Body of pancreas (tissue), 4 donors: ENCODE measurements around the gene MTA1. TPM values are rescaled to one million over a fixed set of nuclear protein-coding genes. Genes with fewer than 3 reads are reported as not detected.

Source experiments
- ATAC-seq: fragments of 150-250 bp; one replicate; pipeline ENCODE4 v1.9.1; 2016
- DNase-seq, 4 donors: peaks; one replicate each; pipeline ENCODE4 v3.0.0-alpha.2; 2019
- H3K27ac ChIP-seq, 4 donors: fragments of 200-600 bp; sonication (generic); 1 replicate in 3 of 4; 2 replicates in 1 of 4; pipeline versions ENCODE4 v1.5.1 to v1.6.1; 2016 to 2019; ENCODE audit warnings: mild to moderate bottlenecking in 1 of 4, mixed read lengths in 1 of 4, moderate library complexity in 1 of 4
- H3K27me3 ChIP-seq, 2 donors: fragments of 200-600 bp; sonication (generic); one replicate each; pipeline ENCODE4 v1.6.0; 2016; ENCODE audit warnings: mild to moderate bottlenecking in 1 of 2
- H3K36me3 ChIP-seq, 2 donors: fragments of 200-600 bp; sonication (generic); replicated peaks in 1 of 2; 2 replicates each; pipeline ENCODE4 v1.5.1; 2016; ENCODE audit warnings: low read depth in 2 of 2; ENCODE audit not compliant: insufficient read depth in 1 of 2
- H3K4me1 ChIP-seq: fragments of 200-600 bp; sonication (generic); one replicate; pipeline ENCODE4 v1.6.0; 2016
- H3K4me3 ChIP-seq, 2 donors: fragments of 200-600 bp; sonication (generic); 1 replicate in 1 of 2; 2 replicates in 1 of 2; pipeline ENCODE4 v1.5.1; 2016 to 2019
- H3K9me3 ChIP-seq, 3 donors: fragments of 200-600 bp; sonication (generic); 1 replicate in 2 of 3; 2 replicates in 1 of 3; pipeline ENCODE4 v1.5.1; 2016
- POLR2A ChIP-seq, 3 donors: fragments of 450-650 bp; IDR thresholded peaks; one replicate each; pipeline ENCODE4 v1.6.1; 2016; ENCODE audit warnings: antibody characterized with exemption in 3 of 3, mild to moderate bottlenecking in 2 of 3
- WGBS, 2 donors: methylation state at CpG; one replicate each; pipeline ENCODE4 v1.1.5; 2017; 5-methylcytosine and 5-hydroxymethylcytosine counted together
- intact Hi-C: fragments of 100-400 bp; cut with DNase I; formaldehyde crosslinking; loops from one replicate; pipeline ENCODE4 v1.15.1; 2023
- total RNA-seq, 2 donors: library from RNA; depleted of rRNA; stranded (reverse); fragments of >200 nt; gene quantifications; one replicate each; pipeline ENCODE4 v1.1.0, GENCODE V29; 2016
- TF ChIP-seq, protein P1 (sequence below), 7 experiments: fragments of 450-650 bp in 4 of 7; fragments of 200-600 bp in 3 of 7; sonication (generic) in 3 of 7; IDR thresholded peaks; one replicate each; pipeline ENCODE4 v1.5.1; 2016 to 2019; ENCODE audit warnings: antibody characterized with exemption in 7 of 7

Gene MTA1
- total RNA-seq, 2 donors from 2014 or later = 69.8 to 92.6 TPM

DNA sequence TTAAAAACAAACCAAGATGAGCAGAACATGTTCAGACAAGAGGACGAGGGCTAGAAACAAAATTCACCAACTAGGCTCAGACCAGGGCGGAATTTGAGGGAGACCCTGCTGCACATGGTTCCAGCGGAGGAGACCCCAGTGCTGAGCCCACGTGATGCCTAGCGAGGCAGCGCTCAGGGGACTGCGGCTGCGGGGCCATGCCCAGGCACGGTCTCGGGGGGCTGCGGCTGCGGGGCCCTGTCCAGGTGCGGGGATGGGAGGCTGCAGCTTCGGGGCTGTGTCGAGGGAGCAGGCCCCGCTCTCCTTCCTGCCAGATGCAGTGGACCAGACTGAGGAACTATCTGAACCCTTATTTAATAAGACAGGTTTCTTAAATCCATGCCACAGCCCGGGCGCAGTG lies 42.3 kb downstream of the MTA1 start:
- DNase-seq (no peak), ATAC-seq (no peak)
- Histone ChIP-seq H3K4me1 (no peaks in the 10 kb centered on the region), H3K36me3 (peaks cover 0 to 16% of the 10 kb centered on the region in 2 donors), H3K27ac (no peak overlapping the region), H3K4me3 (no peak overlapping the region), H3K9me3 (no peaks in the 10 kb centered on the region), H3K27me3 (no peaks in the 10 kb centered on the region)
- WGBS, 2 donors = 95 to 98% methylated on average over 9 to 18 of the region's 18 CpGs
- intact Hi-C loops = no loop called here
- TF ChIP-seq, protein P1, sequence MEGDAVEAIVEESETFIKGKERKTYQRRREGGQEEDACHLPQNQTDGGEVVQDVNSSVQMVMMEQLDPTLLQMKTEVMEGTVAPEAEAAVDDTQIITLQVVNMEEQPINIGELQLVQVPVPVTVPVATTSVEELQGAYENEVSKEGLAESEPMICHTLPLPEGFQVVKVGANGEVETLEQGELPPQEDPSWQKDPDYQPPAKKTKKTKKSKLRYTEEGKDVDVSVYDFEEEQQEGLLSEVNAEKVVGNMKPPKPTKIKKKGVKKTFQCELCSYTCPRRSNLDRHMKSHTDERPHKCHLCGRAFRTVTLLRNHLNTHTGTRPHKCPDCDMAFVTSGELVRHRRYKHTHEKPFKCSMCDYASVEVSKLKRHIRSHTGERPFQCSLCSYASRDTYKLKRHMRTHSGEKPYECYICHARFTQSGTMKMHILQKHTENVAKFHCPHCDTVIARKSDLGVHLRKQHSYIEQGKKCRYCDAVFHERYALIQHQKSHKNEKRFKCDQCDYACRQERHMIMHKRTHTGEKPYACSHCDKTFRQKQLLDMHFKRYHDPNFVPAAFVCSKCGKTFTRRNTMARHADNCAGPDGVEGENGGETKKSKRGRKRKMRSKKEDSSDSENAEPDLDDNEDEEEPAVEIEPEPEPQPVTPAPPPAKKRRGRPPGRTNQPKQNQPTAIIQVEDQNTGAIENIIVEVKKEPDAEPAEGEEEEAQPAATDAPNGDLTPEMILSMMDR (IDR thresholded peaks at IDR 0.05) = no peak
- TF ChIP-seq POLR2A (IDR thresholded peaks at IDR 0.05) = no peak

DNA sequence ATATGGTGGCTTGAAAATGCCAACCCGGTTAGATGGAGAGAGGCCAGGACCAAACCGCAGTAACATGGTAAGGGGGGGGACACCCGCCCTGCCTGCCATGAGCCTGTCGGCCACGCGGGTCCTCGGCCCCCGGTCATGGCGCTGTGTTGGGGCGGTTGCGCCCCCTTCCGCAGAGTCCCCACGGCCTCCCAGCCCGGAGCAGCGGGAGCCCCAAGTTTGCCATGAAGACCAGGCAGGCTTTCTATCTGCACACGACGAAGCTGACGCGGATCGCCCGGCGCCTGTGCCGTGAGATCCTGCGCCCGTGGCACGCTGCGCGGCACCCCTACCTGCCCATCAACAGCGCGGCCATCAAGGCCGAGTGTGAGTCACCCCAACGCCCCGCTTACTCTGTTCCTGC lies 44.9 kb downstream of the MTA1 start:
- Histone ChIP-seq H3K36me3 (peaks cover 0 to 16% of the 10 kb centered on the region in 2 donors), H3K27ac (no peak overlapping the region), H3K27me3 (no peaks in the 10 kb centered on the region), H3K9me3 (no peaks in the 10 kb centered on the region), H3K4me1 (peaks cover 10% of the 10 kb centered on the region), H3K4me3 (no peak overlapping the region)
- no peak for TF ChIP-seq POLR2A (IDR thresholded peaks at IDR 0.05)
- intact Hi-C loops = no loop called here
- no peak for ATAC-seq
- 91 to 100% methylated on average over 7 to 30 of the region's 33 CpGs for WGBS, 2 donors
- no peak for DNase-seq

DNA sequence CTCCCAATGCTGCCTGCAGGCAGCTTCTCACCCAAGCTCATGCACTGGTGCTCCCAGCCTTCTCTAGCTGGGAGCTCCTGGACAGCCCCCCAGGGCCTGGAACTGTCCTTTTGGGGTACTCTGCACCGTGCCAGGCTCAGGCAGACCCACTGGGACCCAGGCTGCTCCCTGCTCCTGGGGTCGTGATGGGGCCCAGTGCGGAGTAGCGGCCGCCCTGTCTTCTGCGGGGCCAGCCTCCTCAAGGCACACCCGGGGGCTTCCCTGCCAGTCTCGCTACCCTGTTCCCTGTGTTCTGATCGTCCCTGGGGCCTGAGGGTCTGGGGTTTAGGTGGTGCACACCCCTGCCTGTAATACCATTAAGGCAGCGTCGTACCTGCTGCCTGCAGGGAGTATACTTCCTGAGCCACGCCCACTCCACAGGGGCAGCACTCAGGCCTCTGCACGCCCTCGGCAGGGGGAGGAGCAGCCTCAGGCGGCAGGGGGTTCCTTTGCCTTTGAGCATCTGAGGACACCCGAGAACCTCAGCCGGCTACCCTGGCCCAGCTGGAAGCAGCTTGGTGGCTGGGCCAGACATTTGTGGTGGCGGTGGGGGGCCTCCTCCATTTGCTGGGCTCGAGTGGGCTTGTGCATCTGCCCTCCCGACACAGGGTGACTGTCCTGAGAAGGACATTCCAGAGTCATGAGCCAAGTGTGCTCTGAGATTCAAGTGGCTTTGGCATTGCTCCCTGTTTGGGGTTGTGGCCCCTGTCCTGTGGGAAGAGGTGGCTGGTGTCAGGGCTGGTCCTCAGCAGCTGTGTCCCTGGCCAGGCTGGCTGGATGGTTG lies 45.8 kb downstream of the MTA1 start:
- 94% methylated on average over 20 of the region's 20 CpGs; no CpG with 5 or more reads in 1 of the 2 donors for WGBS, 2 donors
- intact Hi-C loops = no loop called here
- TF ChIP-seq, protein P1 (IDR thresholded peaks at IDR 0.05) = no peak
- no peak for TF ChIP-seq POLR2A (IDR thresholded peaks at IDR 0.05)
- DNase-seq (no peak), ATAC-seq (no peak)
- Histone ChIP-seq H3K4me3 (no peak overlapping the region), H3K4me1 (peaks cover 10% of the 10 kb centered on the region), H3K9me3 (no peaks in the 10 kb centered on the region), H3K36me3 (peaks cover 0 to 16% of the 10 kb centered on the region in 2 donors), H3K27ac (no peak overlapping the region), H3K27me3 (no peaks in the 10 kb centered on the region)

DNA sequence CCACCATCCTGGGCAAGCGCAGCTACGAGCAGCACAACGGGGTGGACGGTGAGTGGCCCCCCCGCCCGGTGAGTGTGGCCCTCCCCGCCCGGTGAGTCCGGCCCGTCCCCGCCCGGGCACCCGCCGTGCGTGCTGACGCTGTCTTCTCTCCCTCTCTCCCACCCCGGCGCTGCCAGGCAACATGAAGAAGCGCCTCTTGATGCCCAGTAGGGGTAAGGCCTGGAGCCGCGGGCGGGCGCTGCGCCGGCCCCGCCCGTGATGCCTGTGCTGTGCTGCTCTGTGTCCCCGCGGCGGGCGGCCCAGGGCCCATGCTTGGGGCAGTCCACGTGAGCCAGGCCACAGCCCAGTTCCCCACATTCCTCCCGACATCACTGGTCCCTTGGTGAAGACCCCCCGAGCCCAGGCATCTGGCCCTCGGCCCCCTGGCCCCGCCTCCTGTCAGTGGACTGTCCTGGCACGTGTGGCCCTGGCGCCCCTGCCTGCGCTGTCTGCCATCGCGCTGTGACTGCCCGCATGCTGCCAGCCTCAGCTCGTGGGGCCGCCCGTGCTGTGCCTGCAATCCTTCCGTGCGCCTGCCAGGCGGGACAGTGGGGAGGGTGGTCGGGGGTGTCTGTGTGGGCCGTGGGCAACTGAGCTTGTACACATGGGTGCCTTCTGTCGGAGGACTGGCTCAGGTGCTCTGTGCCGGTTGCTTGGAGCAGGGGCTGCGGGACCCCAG lies 47.1 kb downstream of the MTA1 start:
- peaks cover 0 to 11% of the 10 kb centered on the region in 2 donors for H3K36me3 ChIP-seq

More for the DNA sequence above, 47.1 kb downstream of the MTA1 start:
- no peak for ATAC-seq
- Histone ChIP-seq H3K4me1 (peaks cover 11% of the 10 kb centered on the region), H3K4me3 (no peak overlapping the region), H3K27me3 (no peaks in the 10 kb centered on the region), H3K27ac (no peak overlapping the region), H3K9me3 (no peaks in the 10 kb centered on the region)
- WGBS, 2 donors = 94 to 95% methylated on average over 18 to 51 of the region's 53 CpGs
- TF ChIP-seq POLR2A (IDR thresholded peaks at IDR 0.05) = no peak
- TF ChIP-seq, protein P1 (IDR thresholded peaks at IDR 0.05) = no peak
- no peak for DNase-seq
- intact Hi-C loops = no loop called here
